HepG2 (cell line): ENCODE results near the gene COL9A1.

Source experiments
- CBFB ChIP-seq: sonication (generic); formaldehyde crosslinking; IDR thresholded peaks from 2 replicates; pipeline ENCODE4 v1.4.0; 2020; ENCODE audit warnings: missing genetic modification reagents
- ELF1 ChIP-seq: sonication (generic); formaldehyde crosslinking; IDR thresholded peaks from 2 replicates; pipeline ENCODE4 v1.4.0; 2020; ENCODE audit warnings: missing genetic modification reagents
- SRF ChIP-seq: IDR thresholded peaks from 2 replicates; pipeline ENCODE4 v1.6.1; 2011; ENCODE audit warnings: mild to moderate bottlenecking, low read depth, low read length, moderate library complexity
- ZKSCAN1 ChIP-seq: fragments of 150-350 bp; IDR thresholded peaks from 2 replicates; pipeline ENCODE4 v1.6.1; 2014; ENCODE audit warnings: low read length
- TF ChIP-seq, protein P1 (sequence below): IDR thresholded peaks from 2 replicates; pipeline ENCODE4 v1.6.1; 2016; ENCODE audit warnings: low read depth, control low read depth

DNA sequence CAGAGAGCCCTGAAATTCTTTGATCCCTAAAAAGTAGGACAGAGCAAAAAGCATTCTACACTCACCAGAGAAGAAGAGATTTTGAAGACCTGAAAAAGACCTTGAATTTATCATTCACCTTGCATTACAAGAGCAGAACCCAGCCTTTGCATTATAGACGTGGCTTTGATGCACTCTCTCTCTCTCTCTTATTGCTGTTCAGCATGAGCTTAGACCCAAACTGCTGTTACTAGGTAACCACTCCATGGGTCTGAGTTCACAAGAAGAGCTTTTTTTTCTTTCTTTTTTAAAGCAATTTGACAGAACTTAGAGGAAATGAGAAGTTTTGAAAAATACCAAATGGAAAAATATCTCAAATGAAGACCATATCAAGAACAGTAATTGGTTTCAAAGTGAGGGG, 44.4 kb downstream of the COL9A1 start:
- TF ChIP-seq ZKSCAN1 = no peak
- no peak for TF ChIP-seq ELF1
- no peak for TF ChIP-seq CBFB
- TF ChIP-seq SRF = no peak
- TF ChIP-seq, protein P1, sequence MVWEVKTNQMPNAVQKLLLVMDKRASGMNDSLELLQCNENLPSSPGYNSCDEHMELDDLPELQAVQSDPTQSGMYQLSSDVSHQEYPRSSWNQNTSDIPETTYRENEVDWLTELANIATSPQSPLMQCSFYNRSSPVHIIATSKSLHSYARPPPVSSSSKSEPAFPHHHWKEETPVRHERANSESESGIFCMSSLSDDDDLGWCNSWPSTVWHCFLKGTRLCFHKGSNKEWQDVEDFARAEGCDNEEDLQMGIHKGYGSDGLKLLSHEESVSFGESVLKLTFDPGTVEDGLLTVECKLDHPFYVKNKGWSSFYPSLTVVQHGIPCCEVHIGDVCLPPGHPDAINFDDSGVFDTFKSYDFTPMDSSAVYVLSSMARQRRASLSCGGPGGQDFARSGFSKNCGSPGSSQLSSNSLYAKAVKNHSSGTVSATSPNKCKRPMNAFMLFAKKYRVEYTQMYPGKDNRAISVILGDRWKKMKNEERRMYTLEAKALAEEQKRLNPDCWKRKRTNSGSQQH (CRISPR knock-in tag) = no peak
